Neural progenitor cell (in vitro differentiated cells): Measurements from ENCODE around the gene PTGDR2. TPM values are rescaled to one million over a fixed set of nuclear protein-coding genes. Genes with fewer than 3 reads are reported as not detected.

ENCODE experiments used
- DNase-seq: peaks from one replicate; pipeline ENCODE4 v3.0.0-alpha.2; 2016; ENCODE audit warnings: low spot score
- H2AFZ ChIP-seq: fragments of 200-600 bp; sonication (generic); replicated peaks from 2 replicates; pipeline ENCODE4 v1.6.1; 2016; ENCODE audit warnings: antibody characterized with exemption
- H3F3A ChIP-seq: fragments of 200-600 bp; sonication (generic); 2 replicates; pipeline ENCODE4 v1.6.1; 2016; ENCODE audit warnings: antibody characterized with exemption, low read depth
- H3K27ac ChIP-seq: fragments of 200-600 bp; sonication (generic); 2 replicates; pipeline ENCODE4 v1.5.1; 2016; ENCODE audit warnings: mild to moderate bottlenecking
- H3K27me3 ChIP-seq: fragments of 200-600 bp; sonication (generic); 2 replicates; pipeline ENCODE4 v1.6.1; 2016; ENCODE audit warnings: mild to moderate bottlenecking, moderate library complexity
- H3K36me3 ChIP-seq: fragments of 200-600 bp; sonication (generic); 2 replicates; pipeline ENCODE4 v1.5.1; 2016
- H3K4me1 ChIP-seq: fragments of 200-600 bp; sonication (generic); 2 replicates; pipeline ENCODE4 v1.6.1; 2016; ENCODE audit warnings: mixed run types
- H3K4me2 ChIP-seq: fragments of 200-600 bp; sonication (generic); 2 replicates; pipeline ENCODE4 v1.6.1; 2016
- H3K4me3 ChIP-seq: fragments of 200-600 bp; sonication (generic); 2 replicates; pipeline ENCODE4 v1.5.1; 2016
- H3K79me2 ChIP-seq: fragments of 200-600 bp; sonication (generic); 2 replicates; pipeline ENCODE4 v1.6.1; 2016; ENCODE audit warnings: low read depth
- H3K9ac ChIP-seq: fragments of 200-600 bp; sonication (generic); 2 replicates; pipeline ENCODE4 v1.6.1; 2016
- H3K9me3 ChIP-seq: fragments of 200-600 bp; sonication (generic); 2 replicates; pipeline ENCODE4 v1.5.1; 2016; ENCODE audit warnings: low read depth
- H4K20me1 ChIP-seq: fragments of 200-600 bp; sonication (generic); 2 replicates; pipeline ENCODE4 v1.6.1; 2016; ENCODE audit warnings: low read depth
- H3K27ac Mint-ChIP-seq: 3 replicates; pipeline ENCODE4 v1.8.0; 2021; ENCODE audit warnings: mixed read lengths
- H3K27me3 Mint-ChIP-seq: 2 replicates; pipeline ENCODE4 v1.8.0; 2022; ENCODE audit warnings: low read depth, mild to moderate bottlenecking, inconsistent platforms, moderate library complexity, mixed read lengths; ENCODE audit not compliant: insufficient read depth
- H3K36me3 Mint-ChIP-seq: 3 replicates; pipeline ENCODE4 v1.8.0; 2021; ENCODE audit warnings: mixed read lengths
- H3K4me1 Mint-ChIP-seq: 3 replicates; pipeline ENCODE4 v1.8.0; 2021; ENCODE audit warnings: mixed read lengths
- H3K4me3 Mint-ChIP-seq: 3 replicates; pipeline ENCODE4 v1.8.0; 2021; ENCODE audit warnings: mild to moderate bottlenecking, moderate library complexity, mixed read lengths
- H3K9me3 Mint-ChIP-seq: 3 replicates; pipeline ENCODE4 v1.8.0; 2020; ENCODE audit warnings: mixed read lengths
- CTCF ChIP-seq: fragments of 200-600 bp; sonication (generic); IDR thresholded peaks from 2 replicates; pipeline ENCODE4 v1.5.1; 2017; ENCODE audit warnings: antibody characterized with exemption, mild to moderate bottlenecking
- EZH2 ChIP-seq: fragments of 200-600 bp; sonication (generic); IDR thresholded peaks from 2 replicates; pipeline ENCODE4 v1.6.1; 2017; ENCODE audit warnings: antibody characterized with exemption, mild to moderate bottlenecking, moderate library complexity
- EZH2phosphoT487 ChIP-seq: fragments of 200-600 bp; sonication (generic); IDR thresholded peaks from 2 replicates; pipeline ENCODE4 v1.6.1; 2017; ENCODE audit warnings: antibody characterized with exemption
- total RNA-seq: library from RNA; depleted of rRNA; stranded (reverse); fragments of >200 nt; gene quantifications from 2 replicates; pipeline ENCODE4 v1.2.3, GENCODE V29; 2015; ENCODE audit warnings: low replicate concordance

Gene PTGDR2
- total RNA-seq, 1 donor from 2014 or later, result not detected

GRCh38 chr11:60845338-60845737, 10.4 kb downstream of the PTGDR2 start:
- H3K4me1 ChIP-seq, result peaks cover 17% of the 10 kb centered on the region
- no peak overlapping the region for H3K27ac ChIP-seq
- peaks cover 15% of the 10 kb centered on the region for H3K36me3 Mint-ChIP-seq
- H3K4me3 Mint-ChIP-seq, result peak overlapping the region; percentile 91
- H3K27me3 ChIP-seq, result no peaks in the 10 kb centered on the region
- peak overlapping the region; percentile 39 for H3K9ac ChIP-seq
- H3F3A ChIP-seq, result no peaks in the 10 kb centered on the region
- H3K4me3 ChIP-seq, result no peak overlapping the region
- H3K27ac Mint-ChIP-seq, result peak overlapping the region; percentile 93
- peaks cover 4% of the 10 kb centered on the region for H3K27me3 Mint-ChIP-seq
- TF ChIP-seq EZH2phosphoT487 (no peak), EZH2 (no peak)
- H3K4me1 Mint-ChIP-seq, result peaks cover 35% of the 10 kb centered on the region
- H3K9me3 Mint-ChIP-seq, result no peaks in the 10 kb centered on the region
- DNase-seq, result no peak
- H2AFZ ChIP-seq, result no peak overlapping the region
- no peak overlapping the region for H3K4me2 ChIP-seq
- peaks cover 30% of the 10 kb centered on the region for H3K79me2 ChIP-seq
- no peaks in the 10 kb centered on the region for H4K20me1 ChIP-seq
- H3K36me3 ChIP-seq, result no peaks in the 10 kb centered on the region
- H3K9me3 ChIP-seq, result no peaks in the 10 kb centered on the region

GRCh38 chr11:60844870-60845221, 10.9 kb downstream of the PTGDR2 start:
- Histone ChIP-seq H3F3A (no peaks in the 10 kb centered on the region), H3K9ac (peak overlapping the region; percentile 39), H4K20me1 (no peaks in the 10 kb centered on the region), H3K4me1 (peaks cover 17% of the 10 kb centered on the region), H3K36me3 (no peaks in the 10 kb centered on the region), H3K79me2 (peaks cover 30% of the 10 kb centered on the region), H3K27me3 (no peaks in the 10 kb centered on the region), H3K27ac (no peak overlapping the region), H2AFZ (no peak overlapping the region), H3K4me3 (no peak overlapping the region), H3K4me2 (peak overlapping the region; percentile 94), H3K9me3 (no peaks in the 10 kb centered on the region)
- Mint-ChIP-seq H3K4me3 (peak overlapping the region; percentile 91), H3K27me3 (peaks cover 4% of the 10 kb centered on the region), H3K36me3 (peaks cover 14% of the 10 kb centered on the region), H3K4me1 (peaks cover 35% of the 10 kb centered on the region), H3K27ac (peak overlapping the region; percentile 21), H3K9me3 (no peaks in the 10 kb centered on the region)
- DNase-seq, result no peak
- no peak for TF ChIP-seq EZH2phosphoT487

GRCh38 chr11:60844045-60844869, 11.5 kb downstream of the PTGDR2 start:
- Histone ChIP-seq H3K4me2 (peak overlapping the region; percentile 94), H3K27ac (no peak overlapping the region), H3F3A (no peaks in the 10 kb centered on the region), H2AFZ (no peak overlapping the region), H4K20me1 (no peaks in the 10 kb centered on the region), H3K9ac (peak overlapping the region; percentile 85), H3K4me1 (peaks cover 17% of the 10 kb centered on the region), H3K27me3 (no peaks in the 10 kb centered on the region), H3K79me2 (peaks cover 30% of the 10 kb centered on the region), H3K36me3 (no peaks in the 10 kb centered on the region), H3K9me3 (no peaks in the 10 kb centered on the region), H3K4me3 (peak overlapping the region; percentile 77)
- H3K4me3 Mint-ChIP-seq, result peak overlapping the region; percentile 91
- H3K4me1 Mint-ChIP-seq, result peaks cover 35% of the 10 kb centered on the region
- peak overlapping the region; percentile 36 for H3K27ac Mint-ChIP-seq
- no peak for TF ChIP-seq EZH2phosphoT487
- TF ChIP-seq EZH2, result no peak
- no peak for TF ChIP-seq CTCF
- no peak for DNase-seq
- no peaks in the 10 kb centered on the region for H3K9me3 Mint-ChIP-seq
- H3K27me3 Mint-ChIP-seq, result peaks cover 4% of the 10 kb centered on the region
- H3K36me3 Mint-ChIP-seq, result peaks cover 14% of the 10 kb centered on the region

- Histone ChIP-seq H2AFZ (no peak overlapping the region), H3F3A (no peaks in the 10 kb centered on the region), H3K9ac (peak overlapping the region; percentile 85), H3K4me2 (peak overlapping the region; percentile 94), H4K20me1 (no peaks in the 10 kb centered on the region), H3K36me3 (no peaks in the 10 kb centered on the region), H3K9me3 (no peaks in the 10 kb centered on the region), H3K27me3 (no peaks in the 10 kb centered on the region), H3K27ac (no peak overlapping the region), H3K4me3 (peak overlapping the region; percentile 77), H3K4me1 (peaks cover 17% of the 10 kb centered on the region), H3K79me2 (peaks cover 30% of the 10 kb centered on the region)
- TF ChIP-seq EZH2phosphoT487 (no peak), CTCF (no peak), EZH2 (no peak)
- H3K27me3 Mint-ChIP-seq, result peaks cover 3% of the 10 kb centered on the region
- peaks cover 9% of the 10 kb centered on the region for H3K36me3 Mint-ChIP-seq
- no peak for DNase-seq
- H3K27ac Mint-ChIP-seq, result peak overlapping the region; percentile 36
- peak overlapping the region; percentile 91 for H3K4me3 Mint-ChIP-seq
- peaks cover 35% of the 10 kb centered on the region for H3K4me1 Mint-ChIP-seq
- H3K9me3 Mint-ChIP-seq, result no peaks in the 10 kb centered on the region
Measured at GRCh38 chr11:60842668-60843600, 12.8 kb downstream of the PTGDR2 start.
